GM18873 (cell line): ENCODE data around the gene SQSTM1.
"Not testable (repeated sequence)": the region's sequence is repeated elsewhere in the genome, so short reads cannot be mapped to it uniquely, and the experiment has no call there.

Experiments used
- ATAC-seq: cut with Tn5 transposase; IDR thresholded peaks from one replicate; pipeline ENCODE4 v1.9.1; 2021; ENCODE audit warnings: mild to moderate bottlenecking, moderate library complexity, moderate number of reproducible peaks; ENCODE audit not compliant: unreplicated experiment, low FRiP score

The SQSTM1 gene

DNA sequence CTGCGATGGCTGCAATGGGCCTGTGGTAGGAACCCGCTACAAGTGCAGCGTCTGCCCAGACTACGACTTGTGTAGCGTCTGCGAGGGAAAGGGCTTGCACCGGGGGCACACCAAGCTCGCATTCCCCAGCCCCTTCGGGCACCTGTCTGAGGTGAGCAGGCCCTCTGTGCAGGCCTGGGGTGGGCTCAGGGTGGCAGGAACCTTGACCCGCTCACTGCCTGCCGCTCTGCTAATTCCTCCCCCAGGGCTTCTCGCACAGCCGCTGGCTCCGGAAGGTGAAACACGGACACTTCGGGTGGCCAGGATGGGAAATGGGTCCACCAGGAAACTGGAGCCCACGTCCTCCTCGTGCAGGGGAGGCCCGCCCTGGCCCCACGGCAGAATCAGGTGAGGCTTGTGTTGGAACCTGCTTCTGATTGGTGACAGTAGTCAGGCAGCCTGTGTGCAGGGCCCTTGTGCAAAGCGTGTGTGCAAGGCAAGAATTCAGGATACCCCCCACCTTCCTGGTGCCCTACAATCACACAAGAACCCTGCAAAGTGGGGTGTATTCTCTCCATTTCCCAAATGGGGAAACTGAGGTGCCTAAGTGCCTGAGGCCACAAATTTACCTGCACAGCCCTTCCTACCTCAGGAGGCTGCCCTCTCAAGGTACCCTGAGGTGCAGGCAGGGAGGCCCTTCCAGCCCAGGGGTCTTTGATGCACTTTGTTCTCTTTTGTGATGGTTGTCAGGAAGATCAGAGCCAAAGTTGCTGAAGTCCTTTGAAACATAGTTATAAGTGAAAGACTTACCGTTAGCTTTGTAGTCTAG, 3.4 kb downstream of the SQSTM1 start:
- ATAC-seq, result no peak

DNA sequence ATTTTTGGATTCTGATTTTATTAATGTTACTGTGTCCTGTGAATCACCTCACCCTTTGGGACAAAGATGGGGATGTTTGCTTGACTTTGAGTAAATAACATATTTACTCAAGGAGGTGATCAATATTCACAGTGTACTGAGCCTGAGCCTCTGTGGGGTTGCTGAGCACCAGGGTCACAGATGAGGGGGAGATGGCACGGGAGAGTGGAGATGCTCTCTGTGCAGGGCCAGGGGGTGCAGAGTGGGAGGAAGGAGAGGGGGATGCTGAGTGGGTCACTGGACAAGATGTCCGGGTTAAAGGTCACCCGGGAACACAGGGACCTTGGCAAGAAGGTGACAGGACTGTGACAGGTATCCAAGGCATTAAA, 4.0 kb downstream of the SQSTM1 start:
- no peak for ATAC-seq

DNA sequence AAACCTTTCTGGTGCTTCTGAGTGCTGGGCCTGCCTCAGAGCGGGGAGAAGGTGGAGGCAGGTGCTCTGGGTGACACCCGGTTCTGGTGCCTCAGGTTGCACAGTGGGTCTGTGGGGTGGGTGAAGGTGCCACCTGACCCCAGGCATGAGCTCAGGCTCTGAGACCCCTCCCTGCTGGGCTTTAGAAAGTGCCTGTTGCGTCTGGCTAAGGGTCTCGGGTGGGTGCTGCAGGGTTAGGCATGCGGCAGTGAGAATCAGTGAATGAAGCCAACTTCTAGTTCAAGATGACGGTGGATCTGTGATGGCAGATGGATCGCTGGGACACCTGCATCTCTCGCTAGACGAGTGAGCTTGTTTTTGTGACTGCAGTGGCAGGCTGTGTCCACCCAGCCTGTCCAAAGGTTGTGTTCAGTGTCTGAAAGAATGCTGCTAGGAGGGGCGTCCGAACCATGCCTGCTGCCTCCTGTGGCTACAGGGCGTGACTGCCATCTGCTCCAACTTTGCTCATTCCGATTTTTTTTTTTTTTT, 5.0 kb downstream of the SQSTM1 start:
- no peak for ATAC-seq

DNA sequence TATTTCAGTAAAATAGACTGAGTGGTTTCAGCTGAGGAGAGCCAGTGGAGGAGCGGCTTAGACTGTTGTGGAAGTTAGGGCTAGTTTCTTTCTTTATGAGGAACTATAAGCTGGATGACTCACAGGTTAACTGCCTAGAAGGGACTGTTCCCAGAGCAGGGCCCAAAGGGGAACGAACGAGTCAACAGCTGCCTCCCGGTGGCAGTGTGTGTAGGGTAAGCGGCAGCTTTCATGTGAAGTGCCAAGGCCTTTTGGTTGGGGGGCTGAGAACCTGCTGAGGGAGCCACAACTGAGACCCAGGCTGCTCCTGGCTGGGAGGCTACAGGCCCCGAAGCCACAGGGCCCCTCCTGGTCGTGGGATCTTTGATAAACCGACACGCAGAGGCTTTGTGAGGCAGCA, 7.0 kb downstream of the SQSTM1 start:
- no peak for ATAC-seq

DNA sequence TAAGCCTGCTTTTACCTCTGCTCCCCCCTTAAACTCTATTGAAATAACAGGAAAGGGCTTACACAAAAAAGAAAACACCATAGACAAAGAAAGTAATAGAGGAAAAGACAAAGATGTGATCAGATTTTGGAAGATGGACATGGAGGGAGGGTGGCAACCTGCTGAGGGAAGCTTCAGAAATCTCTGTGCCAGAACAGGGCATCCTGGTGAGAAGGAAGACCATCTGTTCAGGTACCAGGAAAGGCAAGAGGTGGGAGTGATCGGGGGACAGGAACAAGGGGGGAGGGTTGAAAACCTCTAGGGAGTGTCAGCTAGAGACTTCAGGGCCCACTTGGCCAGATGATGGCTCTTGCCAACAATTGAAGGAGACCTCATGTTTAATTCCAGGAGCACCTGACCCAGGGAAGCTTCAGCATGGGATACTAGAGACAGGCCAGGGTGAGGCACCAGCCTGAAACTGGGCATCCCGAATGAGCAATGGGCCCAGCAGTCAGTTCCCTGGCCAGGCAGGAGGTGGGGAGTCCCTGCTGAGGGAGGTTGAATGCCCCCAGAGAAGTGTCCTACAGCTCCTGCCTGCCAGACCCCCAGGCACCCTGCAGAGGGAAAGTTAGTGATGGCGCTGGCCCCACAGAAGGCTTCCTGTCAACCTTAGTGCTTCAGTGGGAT, 8.2 kb downstream of the SQSTM1 start:
- no peak for ATAC-seq

DNA sequence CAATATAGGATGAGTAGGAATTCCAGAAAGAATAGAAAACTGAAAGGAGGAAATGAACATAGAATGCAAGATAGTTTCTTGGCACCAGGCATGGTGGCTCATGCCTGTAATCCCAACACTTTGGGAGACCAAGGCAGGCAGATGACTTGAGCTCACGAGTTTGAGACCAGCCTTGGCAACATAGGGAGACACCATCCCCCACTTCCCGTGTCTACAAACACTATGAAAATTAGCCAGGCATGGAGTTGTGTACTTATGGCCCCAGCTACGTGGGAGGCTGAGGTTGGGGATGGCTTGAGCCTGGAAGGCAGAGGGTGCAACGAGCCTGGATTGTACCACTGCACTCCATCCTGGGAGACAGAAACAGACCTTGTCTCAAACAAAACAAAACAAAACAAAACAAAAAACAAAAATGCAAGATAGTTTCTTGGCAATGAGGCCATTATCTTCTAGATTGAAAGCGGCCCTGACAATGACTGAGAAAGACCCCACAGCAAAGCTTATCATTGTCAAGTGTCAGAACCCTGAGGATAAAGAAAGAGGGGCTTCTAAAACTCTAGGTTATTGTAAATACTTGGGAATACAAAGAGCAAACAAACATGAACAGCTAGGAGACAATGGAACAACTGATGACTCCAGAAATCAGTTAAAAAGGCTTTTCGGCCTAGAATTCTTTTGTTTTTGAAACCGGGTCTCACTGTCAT, 9.2 kb downstream of the SQSTM1 start:
- no peak for ATAC-seq

DNA sequence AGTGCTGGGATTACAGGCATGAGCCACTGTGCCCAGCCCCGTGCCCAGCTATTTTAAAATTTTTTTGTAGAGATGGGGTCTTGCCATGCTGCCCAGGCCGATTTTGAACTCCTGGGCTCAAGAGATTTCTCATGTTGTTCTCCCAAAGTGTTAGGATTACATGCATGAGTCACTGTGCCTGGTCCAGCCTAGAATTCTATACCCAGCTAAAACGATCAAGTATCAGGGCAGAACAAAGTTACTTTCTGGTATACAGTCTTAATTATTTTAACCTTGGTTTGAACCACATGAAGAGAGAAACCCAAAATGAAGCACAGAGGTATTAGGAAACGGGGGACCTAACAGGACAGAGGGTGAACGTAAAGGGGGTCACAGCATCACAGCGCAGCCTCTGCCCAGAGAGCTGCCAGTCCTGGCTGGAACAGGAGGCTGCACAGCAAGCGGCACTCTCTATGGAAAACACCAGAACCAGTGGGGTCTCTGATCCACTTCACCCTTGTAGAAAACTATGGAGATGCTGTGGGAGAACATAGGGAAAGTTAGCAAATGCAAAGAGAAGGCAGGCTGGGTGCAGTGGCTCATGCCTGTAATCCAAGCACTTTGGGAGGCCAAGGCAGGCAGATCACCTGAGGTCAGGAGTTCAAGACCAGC, 10.2 kb downstream of the SQSTM1 start:
- ATAC-seq, result no peak

DNA sequence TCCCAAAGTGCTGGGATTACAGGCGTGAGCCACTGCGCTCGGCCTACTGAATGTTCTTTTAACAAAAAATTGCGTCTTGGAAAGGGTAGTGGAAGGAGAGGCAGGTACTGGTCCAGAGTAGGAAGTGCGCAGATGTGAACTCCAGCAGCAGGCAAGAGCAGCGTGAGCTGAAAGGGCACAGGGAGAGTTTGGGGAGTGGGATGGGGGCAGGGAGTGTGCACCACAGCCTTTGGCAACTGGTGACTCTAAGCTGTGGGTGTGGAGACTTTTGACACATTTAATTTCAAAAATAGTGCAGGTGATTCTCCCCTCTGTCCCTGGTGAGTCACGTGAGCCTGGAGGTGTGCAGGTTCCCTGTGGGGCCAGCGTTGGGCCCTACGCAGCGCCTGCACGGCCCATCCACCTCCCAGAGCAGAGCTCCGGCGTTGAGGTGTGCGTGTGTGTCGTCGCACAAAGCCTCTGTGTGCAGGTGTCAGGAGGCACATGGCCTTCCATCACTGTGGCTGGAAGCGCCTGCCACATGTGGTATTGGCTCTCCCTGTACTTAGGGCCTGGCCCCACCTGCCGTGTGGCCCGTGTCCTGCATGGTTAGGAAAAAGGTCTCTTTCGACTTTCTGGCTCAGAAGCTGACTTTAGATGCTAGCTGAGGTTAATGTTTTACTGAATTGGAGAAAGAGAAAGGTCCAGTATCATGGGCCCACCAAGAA, 11.5 kb downstream of the SQSTM1 start:
- ATAC-seq, result no peak

DNA sequence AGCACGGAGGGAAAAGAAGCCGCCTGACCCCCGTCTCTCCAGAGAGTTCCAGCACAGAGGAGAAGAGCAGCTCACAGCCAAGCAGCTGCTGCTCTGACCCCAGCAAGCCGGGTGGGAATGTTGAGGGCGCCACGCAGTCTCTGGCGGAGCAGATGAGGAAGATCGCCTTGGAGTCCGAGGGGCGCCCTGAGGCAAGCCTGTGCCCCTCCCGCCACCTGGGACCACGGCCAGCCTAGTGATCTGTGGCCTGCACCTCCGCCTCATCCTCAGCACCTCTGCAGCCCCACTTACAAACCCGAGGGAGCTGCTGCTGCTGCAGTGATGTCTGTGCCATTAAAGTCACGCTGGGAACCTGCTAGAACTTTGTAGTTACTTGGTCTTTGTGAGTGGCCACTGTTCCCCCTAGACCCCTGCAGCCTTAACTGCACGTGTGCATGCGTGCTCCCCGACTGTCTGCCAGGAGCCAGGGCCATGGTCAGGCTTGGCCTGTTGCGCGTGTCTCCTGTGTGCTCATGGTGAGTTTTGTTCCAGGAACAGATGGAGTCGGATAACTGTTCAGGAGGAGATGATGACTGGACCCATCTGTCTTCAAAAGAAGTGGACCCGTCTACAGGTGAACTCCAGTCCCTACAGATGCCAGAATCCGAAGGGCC, 12.5 kb downstream of the SQSTM1 start:
- ATAC-seq, result no peak

DNA sequence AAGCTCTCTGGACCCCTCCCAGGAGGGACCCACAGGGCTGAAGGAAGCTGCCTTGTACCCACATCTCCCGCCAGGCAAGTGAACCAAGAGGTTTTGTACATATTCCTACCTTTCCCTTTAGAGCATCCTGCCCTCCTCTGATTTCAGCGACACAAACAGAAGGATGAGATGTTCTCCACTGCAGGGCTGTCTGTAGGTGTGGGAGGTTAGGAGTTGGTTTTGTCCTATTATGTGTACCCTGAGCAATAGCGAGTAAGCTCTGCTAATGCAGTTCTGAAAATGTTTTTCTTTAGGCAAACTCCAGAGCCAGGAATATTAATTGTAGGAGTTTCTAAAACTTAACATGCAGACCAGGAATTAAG, 13.0 kb downstream of the SQSTM1 start:
- no peak for ATAC-seq

DNA sequence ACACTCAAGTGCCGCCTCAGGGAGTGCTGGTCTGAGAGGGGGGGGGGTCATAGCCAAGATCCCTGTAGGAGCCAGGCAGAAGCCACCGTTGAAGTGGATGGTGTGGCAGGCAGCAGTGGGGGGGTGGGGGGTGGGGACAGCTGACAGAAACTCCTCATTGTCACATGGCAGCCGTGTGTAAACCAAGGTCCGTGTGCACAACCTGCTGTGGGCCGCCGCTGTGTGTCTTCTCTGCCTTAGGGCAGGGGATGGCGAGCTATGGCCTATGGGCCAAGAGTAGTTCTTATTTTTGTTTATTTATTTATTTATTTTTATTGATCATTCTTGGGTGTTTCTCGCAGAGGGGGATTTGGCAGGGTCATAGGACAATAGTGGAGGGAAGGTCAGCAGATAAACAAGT, 13.4 kb downstream of the SQSTM1 start:
- ATAC-seq, result no peak

DNA sequence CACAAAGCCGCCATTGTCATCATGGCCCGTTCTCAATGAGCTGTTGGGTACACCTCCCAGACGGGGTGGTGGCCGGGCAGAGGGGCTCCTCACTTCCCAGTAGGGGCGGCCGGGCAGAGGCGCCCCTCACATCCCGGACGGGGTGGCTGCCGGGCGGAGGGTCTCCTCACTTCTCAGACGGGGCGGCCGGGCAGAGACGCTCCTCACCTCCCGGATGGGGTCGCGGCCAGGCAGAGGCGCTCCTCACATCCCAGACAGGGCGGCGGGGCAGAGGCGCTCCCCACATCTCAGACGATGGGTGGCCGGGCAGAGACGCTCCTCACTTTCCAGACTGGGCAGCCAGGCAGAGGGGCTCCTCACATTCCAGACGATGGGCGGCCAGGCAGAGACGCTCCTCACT, 14.2 kb downstream of the SQSTM1 start:
- ATAC-seq, result not testable (repeated sequence)

DNA sequence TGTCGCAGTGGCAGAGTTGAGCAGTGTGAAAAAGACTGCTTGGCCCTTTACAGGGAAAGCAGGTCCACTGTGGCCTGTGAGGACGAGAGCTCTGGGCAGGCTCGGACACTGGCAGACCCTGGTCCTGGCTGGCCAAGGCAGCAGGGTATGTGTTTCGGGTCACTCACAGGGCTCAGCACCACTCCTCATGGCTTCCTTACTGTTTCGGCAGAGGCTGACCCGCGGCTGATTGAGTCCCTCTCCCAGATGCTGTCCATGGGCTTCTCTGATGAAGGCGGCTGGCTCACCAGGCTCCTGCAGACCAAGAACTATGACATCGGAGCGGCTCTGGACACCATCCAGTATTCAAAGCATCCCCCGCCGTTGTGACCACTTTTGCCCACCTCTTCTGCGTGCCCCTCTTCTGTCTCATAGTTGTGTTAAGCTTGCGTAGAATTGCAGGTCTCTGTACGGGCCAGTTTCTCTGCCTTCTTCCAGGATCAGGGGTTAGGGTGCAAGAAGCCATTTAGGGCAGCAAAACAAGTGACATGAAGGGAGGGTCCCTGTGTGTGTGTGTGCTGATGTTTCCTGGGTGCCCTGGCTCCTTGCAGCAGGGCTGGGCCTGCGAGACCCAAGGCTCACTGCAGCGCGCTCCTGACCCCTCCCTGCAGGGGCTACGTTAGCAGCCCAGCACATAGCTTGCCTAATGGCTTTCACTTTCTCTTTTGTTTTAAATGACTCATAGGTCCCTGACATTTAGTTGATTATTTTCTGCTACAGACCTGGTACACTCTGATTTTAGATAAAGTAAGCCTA, 15.7 kb downstream of the SQSTM1 start:
- no peak for ATAC-seq

DNA sequence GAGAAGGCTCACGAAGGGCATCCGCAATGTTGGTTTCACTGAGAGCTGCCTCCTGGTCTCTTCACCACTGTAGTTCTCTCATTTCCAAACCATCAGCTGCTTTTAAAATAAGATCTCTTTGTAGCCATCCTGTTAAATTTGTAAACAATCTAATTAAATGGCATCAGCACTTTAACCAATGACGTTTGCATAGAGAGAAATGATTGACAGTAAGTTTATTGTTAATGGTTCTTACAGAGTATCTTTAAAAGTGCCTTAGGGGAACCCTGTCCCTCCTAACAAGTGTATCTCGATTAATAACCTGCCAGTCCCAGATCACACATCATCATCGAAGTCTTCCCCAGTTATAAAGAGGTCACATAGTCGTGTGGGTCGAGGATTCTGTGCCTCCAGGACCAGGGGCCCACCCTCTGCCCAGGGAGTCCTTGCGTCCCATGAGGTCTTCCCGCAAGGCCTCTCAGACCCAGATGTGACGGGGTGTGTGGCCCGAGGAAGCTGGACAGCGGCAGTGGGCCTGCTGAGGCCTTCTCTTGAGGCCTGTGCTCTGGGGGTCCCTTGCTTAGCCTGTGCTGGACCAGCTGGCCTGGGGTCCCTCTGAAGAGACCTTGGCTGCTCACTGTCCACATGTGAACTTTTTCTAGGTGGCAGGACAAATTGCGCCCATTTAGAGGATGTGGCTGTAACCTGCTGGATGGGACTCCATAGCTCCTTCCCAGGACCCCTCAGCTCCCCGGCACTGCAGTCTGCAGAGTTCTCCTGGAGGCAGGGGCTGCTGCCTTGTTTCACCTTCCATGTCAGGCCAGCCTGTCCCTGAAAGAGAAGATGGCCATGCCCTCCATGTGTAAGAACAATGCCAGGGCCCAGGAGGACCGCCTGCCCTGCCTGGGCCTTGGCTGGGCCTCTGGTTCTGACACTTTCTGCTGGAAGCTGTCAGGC, 16.6 kb downstream of the SQSTM1 start:
- no peak for ATAC-seq

DNA sequence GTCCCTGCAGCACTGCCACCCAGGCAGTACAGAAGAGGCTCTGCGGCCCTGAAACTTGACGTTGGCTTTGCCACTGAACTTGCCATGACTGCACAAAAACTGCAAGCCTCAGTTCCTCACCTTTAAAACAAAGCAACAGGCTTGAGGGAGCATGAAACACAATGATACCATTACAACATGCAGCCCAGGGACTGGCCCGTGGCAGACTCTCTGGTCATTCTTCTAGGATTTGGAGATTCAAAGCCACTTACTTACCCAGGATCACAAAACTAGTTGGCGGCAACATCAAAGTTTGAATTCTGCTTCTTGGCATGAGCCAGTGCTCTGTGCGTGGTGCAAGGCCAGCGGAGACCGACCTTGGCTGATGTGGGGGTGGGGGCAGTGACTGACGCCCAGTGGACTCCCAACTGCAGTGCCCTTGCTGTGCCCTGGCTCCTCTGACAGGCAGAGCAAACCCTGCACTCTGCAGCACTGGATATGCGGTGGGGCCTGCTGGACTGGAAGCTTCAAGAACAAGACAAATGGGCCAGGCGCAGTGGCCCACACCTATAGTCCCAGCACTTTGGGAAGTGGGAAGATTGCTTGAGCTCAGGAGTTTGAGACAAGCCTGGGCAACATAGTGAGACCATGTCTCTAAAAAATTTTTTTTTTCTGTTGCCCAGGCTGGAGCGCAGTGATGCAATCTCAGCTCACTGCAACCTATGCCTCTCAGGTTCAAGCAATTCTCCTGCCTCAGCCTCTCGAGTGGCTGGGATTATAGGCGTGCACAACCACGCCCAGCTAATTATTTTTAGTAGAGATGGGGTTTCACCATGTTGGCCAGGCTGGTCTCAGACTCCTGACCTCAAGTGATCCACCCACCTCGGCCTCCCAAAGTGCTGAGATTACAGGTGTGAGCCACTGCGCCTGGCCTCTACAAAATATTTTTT, 18.9 kb downstream of the SQSTM1 start:
- no peak for ATAC-seq

DNA sequence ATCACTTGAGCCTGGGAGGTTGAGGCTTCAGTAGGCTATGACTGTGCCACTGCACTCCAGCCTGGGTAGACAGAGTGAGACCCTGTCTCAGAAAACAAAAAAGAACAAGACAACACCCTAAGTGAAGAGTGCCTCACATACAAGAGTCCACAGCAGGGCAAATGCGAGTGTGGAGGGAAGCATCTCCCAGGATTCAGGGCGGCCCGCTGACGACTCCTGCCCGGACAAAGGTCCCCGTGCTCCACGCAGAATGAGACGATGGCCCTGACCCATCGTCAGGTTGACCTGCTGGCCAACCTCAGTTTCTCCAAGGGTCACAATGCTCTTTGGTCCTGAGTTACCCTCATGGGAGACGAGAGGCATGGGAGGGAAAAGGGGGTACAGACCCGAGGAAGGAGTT, 19.6 kb downstream of the SQSTM1 start:
- no peak for ATAC-seq

DNA sequence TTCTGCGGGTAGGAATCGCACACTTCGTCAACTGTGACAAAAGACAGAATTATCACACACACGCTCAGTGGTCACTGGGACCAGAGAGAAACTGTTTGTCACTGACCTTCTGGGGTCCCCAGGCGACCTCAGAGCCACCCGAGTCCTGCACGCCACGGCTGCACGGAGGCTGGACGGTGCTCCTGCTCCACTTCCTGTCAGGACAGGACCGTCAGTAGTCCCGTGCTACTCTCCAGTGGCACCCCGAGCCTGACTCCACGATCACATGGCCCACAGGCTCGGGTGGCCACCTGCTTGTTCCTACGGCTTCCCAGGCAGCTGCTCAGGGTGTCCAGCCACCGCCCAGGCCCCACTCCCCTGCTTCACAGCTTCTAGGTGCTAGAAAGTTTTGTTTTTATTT, 20.1 kb downstream of the SQSTM1 start:
- no peak for ATAC-seq
